ENCODE results near the gene MYO5A.

The MYO5A gene

DNA sequence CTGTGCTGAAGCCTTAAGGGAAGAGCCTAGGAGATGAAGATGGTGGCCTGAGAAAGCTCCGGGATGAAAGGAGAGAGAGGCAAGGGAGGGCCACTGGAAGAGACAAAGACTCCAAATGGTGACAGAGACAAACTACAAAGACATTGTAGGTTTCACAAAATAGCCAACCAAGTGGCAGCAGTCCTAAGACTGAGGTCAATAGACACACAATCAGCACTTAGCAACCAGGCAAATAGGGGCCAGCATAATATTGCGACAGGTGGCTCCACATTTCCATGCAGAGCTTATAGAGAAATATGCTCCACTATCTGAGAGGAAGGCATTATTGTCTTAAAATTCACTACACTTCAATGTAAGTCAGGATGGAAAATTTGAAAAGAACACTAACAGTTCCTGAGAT, 211.0 kb downstream of the MYO5A start:
- TF ChIP-seq L3MBTL2 (conservative IDR thresholded peaks at IDR 0.05) = no peak
- TF ChIP-seq FOXK2 (IDR thresholded peaks at IDR 0.05) = no peak
- no peak for TF ChIP-seq ARNT (IDR thresholded peaks at IDR 0.05)
- no peak for TF ChIP-seq HDGF (IDR thresholded peaks at IDR 0.05; ENCODE audit: borderline replicate concordance)
- no peak for TF ChIP-seq LEF1 (IDR thresholded peaks at IDR 0.05; ENCODE audit: borderline replicate concordance)
- CTCF ChIA-PET = no interaction called here
- no peak for DNase-seq (ENCODE audit: extremely low spot score)
- POLR2A ChIA-PET = no interaction called here

DNA sequence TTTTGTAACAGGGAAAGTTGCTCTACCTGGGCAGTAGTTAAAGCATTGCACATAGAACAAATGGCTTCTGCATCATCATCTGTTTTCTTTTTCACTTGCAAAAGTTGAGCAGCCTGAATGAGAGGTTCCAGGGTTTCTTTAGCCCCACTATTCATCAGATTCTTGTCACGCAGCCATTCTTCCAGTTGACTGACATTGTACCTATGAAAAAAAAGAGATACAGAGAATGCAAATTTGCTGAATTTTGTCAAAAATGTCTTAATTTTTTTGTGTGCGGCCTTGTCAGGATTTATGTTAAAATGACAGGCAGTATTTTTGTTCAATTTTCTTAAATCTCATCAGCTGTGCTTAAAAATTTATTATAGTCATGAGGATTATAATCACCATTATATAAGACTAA, 211.7 kb downstream of the MYO5A start:
- ChIA-PET CTCF (no interaction called here), POLR2A (no interaction called here)
- DNase-seq (ENCODE audit: extremely low spot score) = no peak
- TF ChIP-seq BHLHE40 (IDR thresholded peaks at IDR 0.05; ENCODE audit: borderline replicate concordance) (no peak), TARDBP (IDR thresholded peaks at IDR 0.05) (no peak), L3MBTL2 (conservative IDR thresholded peaks at IDR 0.05) (no peak), ZNF384 (IDR thresholded peaks at IDR 0.05) (no peak), FOXK2 (IDR thresholded peaks at IDR 0.05) (no peak), ARNT (IDR thresholded peaks at IDR 0.05) (no peak)
- TF ChIP-seq, protein P1, sequence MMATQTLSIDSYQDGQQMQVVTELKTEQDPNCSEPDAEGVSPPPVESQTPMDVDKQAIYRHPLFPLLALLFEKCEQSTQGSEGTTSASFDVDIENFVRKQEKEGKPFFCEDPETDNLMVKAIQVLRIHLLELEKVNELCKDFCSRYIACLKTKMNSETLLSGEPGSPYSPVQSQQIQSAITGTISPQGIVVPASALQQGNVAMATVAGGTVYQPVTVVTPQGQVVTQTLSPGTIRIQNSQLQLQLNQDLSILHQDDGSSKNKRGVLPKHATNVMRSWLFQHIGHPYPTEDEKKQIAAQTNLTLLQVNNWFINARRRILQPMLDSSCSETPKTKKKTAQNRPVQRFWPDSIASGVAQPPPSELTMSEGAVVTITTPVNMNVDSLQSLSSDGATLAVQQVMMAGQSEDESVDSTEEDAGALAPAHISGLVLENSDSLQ (IDR thresholded peaks at IDR 0.05) = no peak

DNA sequence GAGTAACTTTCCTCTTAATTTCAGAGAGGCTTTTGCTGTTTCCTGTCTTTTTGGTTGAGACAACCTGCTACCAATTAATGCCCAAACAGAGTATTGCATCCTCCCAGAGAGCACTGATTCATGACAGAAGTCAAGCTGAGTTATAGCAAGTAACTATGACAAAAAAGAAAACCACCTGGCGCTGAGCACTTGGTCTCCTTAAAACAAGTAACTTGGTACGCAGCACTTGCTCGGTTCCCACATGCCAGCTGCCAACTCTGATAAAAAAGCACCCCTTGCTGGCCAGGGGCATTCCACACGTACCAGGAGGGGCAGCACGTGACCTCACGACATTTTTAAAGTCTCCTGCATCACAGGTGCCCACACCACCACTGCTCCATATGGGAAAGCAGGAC, 219.5 kb downstream of the MYO5A start:
- ChIA-PET CTCF (no interaction called here), POLR2A (no interaction called here)
- TF ChIP-seq SP1 (IDR thresholded peaks at IDR 0.05) (no peak), ARNT (IDR thresholded peaks at IDR 0.05) (no peak), HDGF (IDR thresholded peaks at IDR 0.05; ENCODE audit: borderline replicate concordance) (no peak), TARDBP (IDR thresholded peaks at IDR 0.05) (no peak), ELF4 (IDR thresholded peaks at IDR 0.05) (no peak), SUZ12 (IDR thresholded peaks at IDR 0.05) (no peak), CTBP1 (IDR thresholded peaks at IDR 0.05; ENCODE audit: borderline replicate concordance) (no peak), NFRKB (IDR thresholded peaks at IDR 0.05) (no peak), BHLHE40 (IDR thresholded peaks at IDR 0.05; ENCODE audit: borderline replicate concordance) (no peak), ZNF384 (IDR thresholded peaks at IDR 0.05) (no peak), FOXK2 (IDR thresholded peaks at IDR 0.05) (no peak), L3MBTL2 (conservative IDR thresholded peaks at IDR 0.05) (no peak), FOXA1 (IDR thresholded peaks at IDR 0.05) (no peak)
- TF ChIP-seq, protein P1 (IDR thresholded peaks at IDR 0.05) = no peak
- DNase-seq (ENCODE audit: extremely low spot score) = no peak

DNA sequence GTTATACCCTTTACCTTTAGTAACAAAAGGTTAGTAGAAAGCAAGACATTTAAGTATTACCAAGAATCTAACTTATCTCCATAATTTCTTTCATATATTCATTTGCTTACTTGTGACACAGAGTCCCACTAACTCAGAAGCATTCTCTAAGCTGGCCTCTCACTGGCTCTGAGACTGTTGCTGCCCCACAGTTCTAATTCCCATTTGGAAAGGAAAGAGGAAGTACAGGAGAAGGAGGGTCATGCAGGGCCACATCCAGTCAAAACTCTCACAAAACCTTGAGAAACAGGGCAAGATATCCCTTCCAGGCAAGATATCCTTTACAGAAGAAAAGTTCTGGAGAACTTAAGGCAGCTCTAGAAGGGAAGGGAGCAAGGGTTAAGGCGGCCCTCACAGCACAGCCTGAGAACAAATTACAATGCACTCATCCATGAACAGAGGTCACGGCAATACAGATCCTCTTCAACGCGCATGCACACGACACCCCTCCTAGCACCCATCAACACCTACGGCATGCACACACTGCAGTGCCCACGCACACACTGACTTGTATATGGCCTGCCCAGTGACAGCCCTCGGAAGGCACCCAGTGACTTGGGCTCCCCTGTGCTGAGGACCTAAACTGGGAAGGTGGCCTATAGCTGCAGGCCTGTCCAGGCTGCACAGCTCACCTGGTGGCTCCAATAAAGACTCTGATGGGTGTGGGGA, 220.1 kb downstream of the MYO5A start:
- ChIA-PET CTCF (no interaction called here), POLR2A (no interaction called here)
- no peak for DNase-seq (ENCODE audit: extremely low spot score)
- TF ChIP-seq ZNF384 (IDR thresholded peaks at IDR 0.05) (no peak), SUZ12 (IDR thresholded peaks at IDR 0.05) (no peak), TARDBP (IDR thresholded peaks at IDR 0.05) (no peak), BHLHE40 (IDR thresholded peaks at IDR 0.05; ENCODE audit: borderline replicate concordance) (no peak), L3MBTL2 (conservative IDR thresholded peaks at IDR 0.05) (no peak), ARNT (IDR thresholded peaks at IDR 0.05) (no peak), SP1 (IDR thresholded peaks at IDR 0.05) (no peak), FOXM1 (IDR thresholded peaks at IDR 0.05; ENCODE audit: borderline replicate concordance) (no peak), FOXK2 (IDR thresholded peaks at IDR 0.05) (no peak), NFRKB (IDR thresholded peaks at IDR 0.05) (no peak), HDGF (IDR thresholded peaks at IDR 0.05; ENCODE audit: borderline replicate concordance) (no peak), ELF4 (IDR thresholded peaks at IDR 0.05) (no peak)
- TF ChIP-seq, protein P1 (IDR thresholded peaks at IDR 0.05) = no peak

DNA sequence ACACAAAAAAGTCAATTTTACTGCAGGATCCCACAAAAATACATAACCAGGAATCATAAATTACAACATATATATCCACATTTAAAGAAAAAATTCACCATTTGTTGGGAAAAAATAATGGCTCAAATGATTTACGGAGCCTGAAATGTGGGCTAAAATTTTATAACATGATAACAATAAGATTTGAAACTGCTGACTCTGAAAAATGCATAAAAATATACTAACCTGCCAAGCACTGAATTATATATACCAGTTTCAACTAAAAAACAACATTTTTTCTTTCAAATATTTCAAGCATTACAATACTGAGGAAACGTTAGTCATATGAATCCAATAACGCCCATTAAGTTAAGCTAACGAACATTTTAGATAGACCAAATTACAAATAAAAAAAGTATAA, 220.8 kb downstream of the MYO5A start:
- ChIA-PET POLR2A (no interaction called here), CTCF (no interaction called here)
- DNase-seq (ENCODE audit: extremely low spot score) = no peak
- no peak for TF ChIP-seq BHLHE40 (IDR thresholded peaks at IDR 0.05; ENCODE audit: borderline replicate concordance)
- no peak for TF ChIP-seq LEF1 (IDR thresholded peaks at IDR 0.05; ENCODE audit: borderline replicate concordance)
- no peak for TF ChIP-seq CTBP1 (IDR thresholded peaks at IDR 0.05; ENCODE audit: borderline replicate concordance)

DNA sequence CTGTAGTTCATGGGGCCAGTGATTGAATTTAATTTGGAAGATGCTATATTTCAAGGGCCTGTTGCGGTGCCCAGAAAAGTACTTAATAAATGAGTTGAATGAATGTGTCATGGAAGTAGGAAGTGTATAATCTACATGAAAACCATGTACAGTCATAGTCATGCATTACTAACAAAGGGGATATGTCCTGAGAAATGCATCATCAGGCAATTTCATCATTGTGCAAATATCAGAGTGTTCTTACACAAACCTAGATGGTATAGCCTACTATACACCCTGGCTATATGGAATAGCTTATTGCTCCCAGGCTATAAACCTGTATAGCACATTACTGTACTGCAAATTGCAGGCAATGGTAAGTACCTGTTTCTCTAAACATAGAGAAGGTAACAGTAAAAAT, 222.4 kb downstream of the MYO5A start:
- ChIA-PET CTCF (no interaction called here), POLR2A (no interaction called here)
- TF ChIP-seq LEF1 (IDR thresholded peaks at IDR 0.05; ENCODE audit: borderline replicate concordance) = no peak
- no peak for TF ChIP-seq FOXM1 (IDR thresholded peaks at IDR 0.05; ENCODE audit: borderline replicate concordance)
- TF ChIP-seq SUZ12 (IDR thresholded peaks at IDR 0.05) = no peak
- TF ChIP-seq SP1 (IDR thresholded peaks at IDR 0.05) = no peak
- TF ChIP-seq L3MBTL2 (conservative IDR thresholded peaks at IDR 0.05) = no peak
- no peak for TF ChIP-seq FOXA1 (IDR thresholded peaks at IDR 0.05)
- no peak for TF ChIP-seq ARNT (IDR thresholded peaks at IDR 0.05)
- no peak for TF ChIP-seq CTBP1 (IDR thresholded peaks at IDR 0.05; ENCODE audit: borderline replicate concordance)
- no peak for TF ChIP-seq ELF4 (IDR thresholded peaks at IDR 0.05)
- no peak for TF ChIP-seq TARDBP (IDR thresholded peaks at IDR 0.05)
- no peak for TF ChIP-seq FOXK2 (IDR thresholded peaks at IDR 0.05)
- TF ChIP-seq BHLHE40 (IDR thresholded peaks at IDR 0.05; ENCODE audit: borderline replicate concordance) = no peak
- TF ChIP-seq, protein P1 (IDR thresholded peaks at IDR 0.05) = no peak
- no peak for TF ChIP-seq ZNF384 (IDR thresholded peaks at IDR 0.05)
- TF ChIP-seq HDGF (IDR thresholded peaks at IDR 0.05; ENCODE audit: borderline replicate concordance) = no peak
- DNase-seq (ENCODE audit: extremely low spot score) = no peak
